IMR-90 (cell line): ENCODE measurements around the gene CPA3.

Experiments used
- CTCF ChIP-seq: conservative IDR thresholded peaks from 2 replicates; pipeline ENCODE4 v1.5.1; 2012; ENCODE audit warnings: mild to moderate bottlenecking, low read depth, low read length, improper control_type of control experiment
- FOS ChIP-seq: fragments of 150-350 bp; IDR thresholded peaks from 2 replicates; pipeline ENCODE4 v1.6.1; 2016; ENCODE audit warnings: low read depth, low read length
- POLR2A ChIP-seq: IDR thresholded peaks from 2 replicates; pipeline ENCODE4 v1.6.1; 2012; ENCODE audit warnings: mild to moderate bottlenecking, low read depth, low read length
- RAD21 ChIP-seq: IDR thresholded peaks from 2 replicates; pipeline ENCODE4 v1.6.1; 2012; ENCODE audit warnings: low read length, improper control_type of control experiment
- RFX5 ChIP-seq: IDR thresholded peaks from 2 replicates; pipeline ENCODE4 v1.8.0; 2012; ENCODE audit warnings: low read depth, mild to moderate bottlenecking, low read length, moderate library complexity

GRCh38 chr3:148840451-148840850 is 24.6 kb upstream of the CPA3 start:
- TF ChIP-seq RFX5 (no peak), CTCF (no peak), POLR2A (no peak), FOS (no peak), RAD21 (no peak)
